Measurements from ENCODE around the gene UNK. TPM values are rescaled to one million over a fixed set of nuclear protein-coding genes. Genes with fewer than 3 reads are reported as not detected.
"Not testable (repeated sequence)": the region's sequence is repeated elsewhere in the genome, so short reads cannot be mapped to it uniquely, and the experiment has no call there.

UNK gene
- total RNA-seq, 4 donors from 2014 or later = 30.2 to 53.4 (median 36.2) TPM

DNA sequence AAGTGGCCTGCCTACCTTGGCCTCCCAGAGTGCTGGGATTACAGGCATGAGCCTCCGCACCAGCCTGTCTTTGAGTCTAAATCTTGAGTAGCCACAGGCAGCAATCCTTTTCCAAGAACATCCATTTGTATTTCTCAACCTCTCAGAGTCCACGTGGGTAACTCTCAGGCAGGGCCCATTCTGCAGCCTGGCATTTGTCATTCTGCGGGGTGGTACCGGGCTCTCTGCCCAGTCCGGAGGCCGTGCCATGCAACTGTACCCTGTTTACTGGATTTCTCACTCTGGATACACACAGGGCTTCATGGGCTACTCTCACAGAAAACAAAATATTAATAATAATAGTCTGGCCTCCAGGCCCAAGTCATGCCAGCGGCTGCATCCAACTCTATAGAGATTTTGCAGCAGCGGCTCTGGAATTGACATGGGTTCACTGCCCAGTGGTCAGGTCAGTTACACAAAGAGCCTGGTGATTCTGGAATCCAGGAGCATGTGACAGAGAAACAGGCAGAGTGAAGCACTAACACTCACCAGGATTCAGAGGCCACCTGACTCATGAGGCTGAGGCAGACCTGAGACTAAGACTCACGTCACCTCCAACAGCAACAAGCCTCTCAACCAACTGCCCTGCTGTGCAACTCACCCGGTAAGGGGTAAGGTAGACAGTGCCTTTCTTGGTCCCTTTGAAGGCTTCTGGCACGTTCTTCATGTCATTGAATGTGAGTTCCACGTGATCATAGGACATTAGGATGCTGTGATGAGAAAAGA lies 66.5 kb downstream of the UNK start:
- TF ChIP-seq EP300 (IDR thresholded peaks at IDR 0.05) = peak in 1 of 2 donors; percentile 15
- TF ChIP-seq, protein P1, sequence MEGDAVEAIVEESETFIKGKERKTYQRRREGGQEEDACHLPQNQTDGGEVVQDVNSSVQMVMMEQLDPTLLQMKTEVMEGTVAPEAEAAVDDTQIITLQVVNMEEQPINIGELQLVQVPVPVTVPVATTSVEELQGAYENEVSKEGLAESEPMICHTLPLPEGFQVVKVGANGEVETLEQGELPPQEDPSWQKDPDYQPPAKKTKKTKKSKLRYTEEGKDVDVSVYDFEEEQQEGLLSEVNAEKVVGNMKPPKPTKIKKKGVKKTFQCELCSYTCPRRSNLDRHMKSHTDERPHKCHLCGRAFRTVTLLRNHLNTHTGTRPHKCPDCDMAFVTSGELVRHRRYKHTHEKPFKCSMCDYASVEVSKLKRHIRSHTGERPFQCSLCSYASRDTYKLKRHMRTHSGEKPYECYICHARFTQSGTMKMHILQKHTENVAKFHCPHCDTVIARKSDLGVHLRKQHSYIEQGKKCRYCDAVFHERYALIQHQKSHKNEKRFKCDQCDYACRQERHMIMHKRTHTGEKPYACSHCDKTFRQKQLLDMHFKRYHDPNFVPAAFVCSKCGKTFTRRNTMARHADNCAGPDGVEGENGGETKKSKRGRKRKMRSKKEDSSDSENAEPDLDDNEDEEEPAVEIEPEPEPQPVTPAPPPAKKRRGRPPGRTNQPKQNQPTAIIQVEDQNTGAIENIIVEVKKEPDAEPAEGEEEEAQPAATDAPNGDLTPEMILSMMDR (IDR thresholded peaks at IDR 0.05) = no peak
- no peak for TF ChIP-seq POLR2A (IDR thresholded peaks at IDR 0.05)
- Histone ChIP-seq H3K27me3 (no peaks in the 10 kb centered on the region), H3K4me3 (no peak overlapping the region), H3K4me1 (peaks cover 0 to 85% (median 17%) of the 10 kb centered on the region in 4 donors), H3K36me3 (peaks cover 0 to 67% (median 51%) of the 10 kb centered on the region in 3 donors), H3K9me3 (no peaks in the 10 kb centered on the region), H3K27ac (peak overlapping the region; percentile 45 to 83 (median 64))
- 66 to 75% methylated on average over 12 of the region's 12 CpGs for WGBS, 2 donors
- no peak for DNase-seq (ENCODE audit: low spot score in 2 of 2)

DNA sequence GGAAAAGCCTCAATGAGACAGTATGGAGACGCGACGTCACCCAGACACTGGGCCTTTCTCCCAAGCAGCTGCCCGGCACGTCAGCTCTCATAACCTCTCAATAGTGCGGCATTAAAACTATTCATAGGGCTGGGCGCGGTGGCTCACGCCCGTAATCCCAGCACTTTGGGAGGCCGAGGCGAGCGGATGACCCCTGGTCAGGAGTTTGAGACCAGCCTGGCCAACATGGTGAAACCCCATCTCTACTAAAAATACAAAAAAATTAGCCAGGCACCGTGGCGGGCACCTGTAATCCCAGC lies 67.0 kb downstream of the UNK start:
- not testable (repeated sequence) for H3K9me3 ChIP-seq; DNase-seq (ENCODE audit: low spot score in 2 of 2); H3K27me3 ChIP-seq; H3K4me3 ChIP-seq
- H3K4me1 ChIP-seq = peaks cover 0 to 85% (median 17%) of the 10 kb centered on the region in 4 donors
- peak overlapping the region; percentile 21 to 83 (median 62) for H3K27ac ChIP-seq
- 84 to 89% methylated on average over 15 of the region's 15 CpGs for WGBS, 2 donors
- H3K36me3 ChIP-seq = peaks cover 0 to 61% (median 46%) of the 10 kb centered on the region in 3 donors

DNA sequence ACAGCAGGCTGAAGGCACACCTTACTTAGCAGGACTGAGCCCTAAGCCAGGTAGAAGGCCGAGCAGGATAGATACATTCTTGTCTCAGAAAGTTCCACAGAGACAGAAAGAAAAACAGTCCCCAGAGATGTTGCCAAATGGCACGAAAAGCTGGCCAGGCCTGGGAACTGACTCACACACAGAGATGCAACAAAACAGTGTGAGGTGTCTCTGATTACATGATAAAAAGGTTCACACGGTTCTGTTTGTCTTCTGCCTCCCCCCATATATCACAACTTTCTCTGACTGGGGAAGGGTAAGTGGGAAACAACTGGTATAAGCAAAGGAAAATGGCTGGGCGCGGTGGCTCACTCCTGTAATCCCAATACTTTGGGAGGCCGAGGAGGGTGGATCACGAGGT lies 68.8 kb downstream of the UNK start:
- Histone ChIP-seq H3K27ac (peak overlapping the region in 2 of 4 donors; percentile 91 to 96), H3K36me3 (peaks cover 0 to 43% (median 29%) of the 10 kb centered on the region in 3 donors), H3K9me3 (no peaks in the 10 kb centered on the region), H3K4me1 (peaks cover 0 to 74% (median 17%) of the 10 kb centered on the region in 4 donors), H3K4me3 (no peak overlapping the region), H3K27me3 (no peaks in the 10 kb centered on the region)
- WGBS, 2 donors = 79 to 81% methylated on average over 7 of the region's 7 CpGs
- DNase-seq (ENCODE audit: low spot score in 2 of 2) = no peak
- no peak for TF ChIP-seq POLR2A (IDR thresholded peaks at IDR 0.05)
- TF ChIP-seq, protein P1 (IDR thresholded peaks at IDR 0.05) = no peak
- no peak for TF ChIP-seq EP300 (IDR thresholded peaks at IDR 0.05)

DNA sequence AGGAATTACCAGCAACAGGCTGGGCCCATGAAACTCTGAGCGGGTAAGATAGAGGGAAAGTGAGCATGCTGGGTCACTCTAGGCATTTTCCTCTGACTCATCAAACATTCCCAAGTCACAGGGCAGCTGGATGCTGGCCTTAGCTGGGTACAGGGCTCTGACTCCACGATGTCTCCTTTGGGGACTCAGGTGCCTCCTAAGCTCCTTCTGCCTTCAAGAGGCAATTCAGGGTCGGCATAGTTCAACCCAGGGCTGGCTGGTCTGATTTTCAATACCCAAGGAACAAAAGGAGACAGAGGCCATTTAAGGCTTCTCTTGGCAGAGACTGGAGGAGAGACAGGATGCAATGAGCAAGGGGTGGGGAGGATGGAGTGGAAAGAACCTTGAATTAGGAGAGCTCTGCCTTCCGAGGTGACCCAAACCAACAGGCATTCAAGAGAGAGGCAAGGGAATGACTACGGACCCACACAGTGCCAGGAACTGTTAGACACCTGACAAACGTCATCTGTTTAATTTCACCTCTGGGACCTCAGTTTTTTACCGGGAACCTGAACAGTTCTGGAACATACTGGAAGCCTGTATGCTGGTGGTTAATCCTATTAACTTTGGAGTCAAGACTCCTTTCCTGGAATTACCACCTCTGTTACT lies 69.6 kb downstream of the UNK start:
- H3K4me1 ChIP-seq = peaks cover 0 to 67% (median 17%) of the 10 kb centered on the region in 4 donors
- H3K27ac ChIP-seq = peak overlapping the region; percentile 91 to 99 (median 98)
- WGBS, 2 donors = 24% methylated on average over 7 of the region's 7 CpGs
- H3K4me3 ChIP-seq = peak overlapping the region; percentile 59 to 99 (median 81)
- peak in 1 of 2 donors; percentile 62 for TF ChIP-seq EP300 (IDR thresholded peaks at IDR 0.05)
- TF ChIP-seq, protein P1 (IDR thresholded peaks at IDR 0.05) = peak in 1 of 5 experiments; percentile 6
- TF ChIP-seq POLR2A (IDR thresholded peaks at IDR 0.05) = peak; percentile 32 to 37
- H3K27me3 ChIP-seq = no peaks in the 10 kb centered on the region
- H3K36me3 ChIP-seq = peaks cover 0 to 35% (median 23%) of the 10 kb centered on the region in 3 donors
- DNase-seq (ENCODE audit: low spot score in 2 of 2) = peak in 1 of 2 donors; percentile 42
- H3K9me3 ChIP-seq = no peaks in the 10 kb centered on the region

DNA sequence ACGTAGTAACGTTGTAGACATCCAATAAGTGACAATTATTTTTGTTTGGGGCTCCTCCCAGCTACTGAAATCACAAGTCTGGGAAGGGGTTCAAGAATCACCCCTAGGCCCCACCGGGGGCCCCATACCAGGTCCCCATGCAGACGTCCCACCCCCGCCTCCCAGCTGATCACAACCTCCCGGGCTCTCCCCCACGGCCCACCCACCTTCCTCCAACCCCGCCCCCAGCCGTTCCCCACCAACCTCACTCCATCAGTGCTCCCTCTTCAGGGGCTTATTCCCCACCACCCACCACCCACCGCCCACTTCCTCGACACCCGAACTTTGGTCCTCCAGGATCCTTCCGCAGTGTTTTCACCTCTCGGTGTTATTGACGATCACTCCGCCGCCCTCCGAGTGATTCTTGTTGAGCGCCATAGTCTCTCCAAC lies 70.3 kb downstream of the UNK start:
- 0% methylated on average over 15 to 19 of the region's 19 CpGs for WGBS, 2 donors
- TF ChIP-seq, protein P1 (IDR thresholded peaks at IDR 0.05) = no peak
- TF ChIP-seq EP300 (IDR thresholded peaks at IDR 0.05) (no peak), POLR2A (IDR thresholded peaks at IDR 0.05) (peak in 1 of 2 donors; percentile 71)
- Histone ChIP-seq H3K36me3 (peaks cover 0 to 29% (median 16%) of the 10 kb centered on the region in 3 donors), H3K9me3 (no peaks in the 10 kb centered on the region), H3K27ac (peak overlapping the region; percentile 91 to 99 (median 98)), H3K4me3 (peak overlapping the region; percentile 59 to 99 (median 81)), H3K4me1 (peaks cover 0 to 60% (median 17%) of the 10 kb centered on the region in 4 donors), H3K27me3 (no peaks in the 10 kb centered on the region)
- DNase-seq (ENCODE audit: low spot score in 2 of 2) = peak in 1 of 2 donors; percentile 37

Data from tibial nerve (tissue), 4 donors.